ENCODE results near the gene RO60.

- TF ChIP-seq POLR2A (IDR thresholded peaks at IDR 0.05; ENCODE audit: low read depth, low read length) (no peak; the same call in 1 of the 2 replicates), SMC3 (IDR thresholded peaks at IDR 0.05; ENCODE audit: low read depth, low read length) (no peak), CTCF (conservative IDR thresholded peaks at IDR 0.05; ENCODE audit: low read depth, low read length) (no peak), RCOR1 (IDR thresholded peaks at IDR 0.05; ENCODE audit: insufficient replicate concordance, low read length) (no peak), ELK1 (IDR thresholded peaks at IDR 0.05; ENCODE audit: borderline replicate concordance, low read depth, low read length) (no peak), RAD21 (IDR thresholded peaks at IDR 0.05; ENCODE audit: low read length) (no peak), FOS (IDR thresholded peaks at IDR 0.05; ENCODE audit: low read depth, low read length) (no peak), NFE2L2 (IDR thresholded peaks at IDR 0.05; ENCODE audit: low read depth, low read length) (no peak), BHLHE40 (IDR thresholded peaks at IDR 0.05; ENCODE audit: low read depth, low read length) (no peak), MXI1 (IDR thresholded peaks at IDR 0.05; ENCODE audit: borderline replicate concordance, low read depth, low read length) (0 out of 2 replicates have a peak, but pooled peaks have one; percentile 24)
Observed at GRCh38 chr1:193058529-193059281, 707 bp upstream of the RO60 start.
